Activated T-helper 9 cell treated with anti-CD3 and anti-CD28 coated beads, Interleukin-2, amount 50 U/mL, for 16 hours (primary cell): Measurements from ENCODE around the gene HELZ.
"Not testable (repeated sequence)": the region's sequence is repeated elsewhere in the genome, so short reads cannot be mapped to it uniquely, and the experiment has no call there.

ENCODE experiments used
- DNase-seq: peaks from one replicate; pipeline ENCODE4 v3.0.0-alpha.2; 2020; ENCODE audit warnings: low read depth

Gene HELZ

GRCh38 chr17:67229109-67229955 is 15.7 kb downstream of the HELZ start:
- DNase-seq = no peak

GRCh38 chr17:67227488-67227887 is 17.5 kb downstream of the HELZ start:
- DNase-seq = no peak

GRCh38 chr17:67225316-67225715 is 19.7 kb downstream of the HELZ start:
- DNase-seq = no peak

- DNase-seq = no peak
Measured at GRCh38 chr17:67224736-67225135, 20.3 kb downstream of the HELZ start.

GRCh38 chr17:67223924-67224323 is 21.1 kb downstream of the HELZ start:
- DNase-seq = no peak

GRCh38 chr17:67221062-67221998 is 23.7 kb downstream of the HELZ start:
- no peak for DNase-seq

DNA sequence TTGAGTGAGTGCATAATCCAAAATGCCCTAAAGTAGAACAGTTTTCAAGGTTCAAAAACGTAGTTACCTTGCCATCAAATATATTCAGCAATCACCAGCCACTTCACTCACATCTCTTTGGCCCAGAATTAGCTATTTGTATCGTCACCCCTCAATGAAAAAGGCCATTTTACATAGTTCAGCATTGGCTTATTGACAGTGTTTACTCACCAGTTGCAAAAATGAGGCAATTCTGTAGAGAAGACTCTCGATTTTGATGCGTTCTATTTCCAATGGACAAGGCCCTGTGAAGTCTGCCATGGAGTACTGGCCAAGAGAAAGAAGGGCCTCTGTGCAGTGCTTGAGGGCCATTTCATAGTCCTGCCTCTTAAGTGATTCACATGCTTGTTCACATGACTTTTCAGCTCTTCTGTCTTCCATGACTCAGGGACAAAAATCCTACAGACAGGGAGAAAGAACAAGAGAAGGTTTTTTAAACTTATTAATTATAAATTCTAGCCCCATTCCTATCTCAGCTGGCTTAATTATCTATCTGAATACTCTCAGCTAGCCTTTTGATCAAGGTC is 26.5 kb downstream of the HELZ start:
- no peak for DNase-seq

GRCh38 chr17:67217446-67217845 is 27.6 kb downstream of the HELZ start:
- no peak for DNase-seq

GRCh38 chr17:67216578-67217320 is 28.2 kb downstream of the HELZ start:
- DNase-seq = no peak

- DNase-seq = no peak
Measured at GRCh38 chr17:67215991-67216421, 29.0 kb downstream of the HELZ start.

GRCh38 chr17:67212714-67213417 is 32.1 kb downstream of the HELZ start:
- no peak for DNase-seq

GRCh38 chr17:67212231-67212630 is 32.8 kb downstream of the HELZ start:
- no peak for DNase-seq

- DNase-seq = no peak
Measured at GRCh38 chr17:67211742-67212141, 33.3 kb downstream of the HELZ start.

DNA sequence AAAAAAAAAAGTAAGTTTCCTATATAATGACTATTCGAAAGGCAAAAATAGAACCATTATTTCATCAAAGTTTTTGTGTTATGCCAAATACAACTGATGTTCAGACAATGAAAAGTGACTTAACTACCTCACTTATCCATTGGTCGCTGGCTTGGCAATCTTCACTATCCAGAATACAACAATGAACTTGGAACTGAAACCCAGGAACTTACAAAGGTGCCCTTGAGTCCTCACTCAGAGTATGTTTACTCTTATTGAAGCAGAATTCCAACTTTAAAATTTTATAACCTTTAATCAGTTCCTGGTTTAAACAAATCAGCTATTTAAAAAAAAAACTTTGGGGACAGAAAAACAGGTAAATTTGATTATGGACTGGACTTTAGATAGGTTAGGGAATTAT is 34.1 kb downstream of the HELZ start:
- DNase-seq = no peak

GRCh38 chr17:67208232-67208631 is 36.8 kb downstream of the HELZ start:
- no peak for DNase-seq

GRCh38 chr17:67203818-67204217 is 41.2 kb downstream of the HELZ start:
- DNase-seq = no peak

- no peak for DNase-seq
Measured at GRCh38 chr17:67202503-67202902, 42.5 kb downstream of the HELZ start.

DNA sequence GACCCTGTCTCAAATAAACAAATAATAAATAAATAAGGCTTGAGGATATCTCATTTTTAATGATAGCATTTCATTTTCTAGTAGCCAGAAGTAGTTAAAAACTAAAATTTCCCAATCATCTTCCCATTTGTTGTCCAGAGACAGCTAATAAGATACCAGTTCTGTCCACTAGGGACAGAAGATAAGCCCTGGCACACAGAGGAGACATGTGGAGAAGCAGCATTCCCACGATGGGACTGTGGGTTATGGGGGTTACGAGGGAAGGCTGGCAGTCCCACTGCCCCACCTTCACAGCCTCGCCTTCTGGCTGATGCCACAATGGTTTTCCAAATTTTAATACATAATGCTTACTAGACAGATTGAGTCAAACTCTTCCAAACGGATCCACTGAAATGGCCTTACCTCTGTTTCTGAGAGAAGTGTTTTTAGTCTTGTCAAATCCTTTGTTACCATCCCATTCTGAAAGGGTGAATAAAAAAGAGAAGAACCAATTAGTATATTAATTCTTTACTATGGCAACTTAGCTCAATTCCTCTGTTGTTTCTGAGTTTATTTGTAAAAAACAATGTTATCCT is 44.2 kb downstream of the HELZ start:
- DNase-seq = no peak

- DNase-seq = no peak
Measured at GRCh38 chr17:67198131-67198530, 46.9 kb downstream of the HELZ start.

DNA sequence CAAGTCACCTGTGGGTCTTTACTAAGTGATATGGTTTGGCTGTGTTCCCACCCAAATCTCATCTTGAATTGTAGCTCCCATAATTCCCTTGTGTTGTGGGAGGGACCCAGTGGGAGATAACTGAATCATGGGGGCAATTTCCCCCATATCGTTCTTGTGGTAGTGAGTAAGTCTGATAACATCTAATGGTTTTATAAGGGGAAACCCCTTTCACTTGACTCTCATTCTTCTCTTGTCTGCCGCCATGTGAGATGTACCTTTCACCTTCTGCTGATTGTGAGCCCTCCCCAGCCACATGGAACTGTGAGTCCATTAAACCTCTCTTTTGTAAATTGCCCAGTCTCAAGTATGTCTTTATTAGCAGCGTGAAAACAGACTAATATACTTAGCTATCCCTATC is 48.0 kb downstream of the HELZ start:
- DNase-seq = not testable (repeated sequence)

DNA sequence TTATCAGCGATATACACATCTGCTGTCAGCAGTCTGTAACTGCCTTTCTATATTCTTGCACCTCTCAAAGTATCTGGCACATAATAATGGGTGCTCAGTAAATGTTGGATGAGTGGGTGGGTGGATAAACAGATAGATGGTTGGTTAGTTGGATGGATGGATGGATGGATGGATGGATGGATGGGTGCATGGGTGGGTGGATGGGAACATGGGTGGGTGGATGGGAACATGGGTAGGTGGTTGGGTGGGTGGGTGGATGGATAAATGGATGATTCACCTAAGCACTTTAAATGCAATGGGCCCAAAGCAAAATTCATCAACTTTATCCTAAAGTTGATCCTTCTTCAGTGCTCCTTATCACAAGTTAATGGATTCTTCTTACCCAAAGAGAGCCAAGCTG is 48.6 kb downstream of the HELZ start:
- no peak for DNase-seq
